NB4 (cell line): ENCODE data around the gene TMEM11.

Experiments
- POLR2A ChIP-seq: IDR thresholded peaks from 2 replicates; pipeline ENCODE4 v1.6.1; 2011; ENCODE audit warnings: mild to moderate bottlenecking; ENCODE audit not compliant: insufficient read length; ENCODE audit errors: extremely low read depth
- TF ChIP-seq, protein P1 (sequence below): IDR thresholded peaks from one replicate; pipeline ENCODE4 v1.5.1; 2012; ENCODE audit warnings: low read depth, low read length

- TF ChIP-seq, protein P1, sequence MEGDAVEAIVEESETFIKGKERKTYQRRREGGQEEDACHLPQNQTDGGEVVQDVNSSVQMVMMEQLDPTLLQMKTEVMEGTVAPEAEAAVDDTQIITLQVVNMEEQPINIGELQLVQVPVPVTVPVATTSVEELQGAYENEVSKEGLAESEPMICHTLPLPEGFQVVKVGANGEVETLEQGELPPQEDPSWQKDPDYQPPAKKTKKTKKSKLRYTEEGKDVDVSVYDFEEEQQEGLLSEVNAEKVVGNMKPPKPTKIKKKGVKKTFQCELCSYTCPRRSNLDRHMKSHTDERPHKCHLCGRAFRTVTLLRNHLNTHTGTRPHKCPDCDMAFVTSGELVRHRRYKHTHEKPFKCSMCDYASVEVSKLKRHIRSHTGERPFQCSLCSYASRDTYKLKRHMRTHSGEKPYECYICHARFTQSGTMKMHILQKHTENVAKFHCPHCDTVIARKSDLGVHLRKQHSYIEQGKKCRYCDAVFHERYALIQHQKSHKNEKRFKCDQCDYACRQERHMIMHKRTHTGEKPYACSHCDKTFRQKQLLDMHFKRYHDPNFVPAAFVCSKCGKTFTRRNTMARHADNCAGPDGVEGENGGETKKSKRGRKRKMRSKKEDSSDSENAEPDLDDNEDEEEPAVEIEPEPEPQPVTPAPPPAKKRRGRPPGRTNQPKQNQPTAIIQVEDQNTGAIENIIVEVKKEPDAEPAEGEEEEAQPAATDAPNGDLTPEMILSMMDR, result no peak
- TF ChIP-seq POLR2A, result no peak
These were observed 14.2 kb upstream of the TMEM11 start for GRCh38 chr17:21228111-21228510.
